ENCODE results near the gene RBM34.

Gene RBM34

GRCh38 chr1:235128456-235129328, 32.4 kb downstream of the RBM34 start, which contains the start of gene TOMM20:
Gene TOMM20, minus strand, starts transcription at chr1:235128837. Its CDS starts 122 bp downstream, at chr1:235128715.
- DNase-seq (ENCODE audit: low read depth, low spot score), result peak; percentile 85
- ChIA-PET CTCF (no interaction called here), POLR2A (interaction anchor here (0.6 to 1.7 kb wide), 4 partner anchors 8 to 201 kb away, joined by 3 to 5 read pairs (median 3); partner anchors contain the start of gene RBM34)
- no peak for TF ChIP-seq CTCF (IDR thresholded peaks at IDR 0.05; ENCODE audit: insufficient read depth, low read length, missing control alignments)
- H3K4me3 ChIP-seq (ENCODE audit: low read depth, low read length), result peak within 1 kb of the TSS; percentile 96

GRCh38 chr1:235127732-235128455, 33.2 kb downstream of the RBM34 start:
- CTCF ChIA-PET, result interaction anchor here (1.0 to 1.7 kb wide), 5 partner anchors 10 to 641 kb away, joined by 3 to 5 read pairs (median 4); no protein-coding TSS in a partner anchor
- POLR2A ChIA-PET, result interaction anchor here (1.3 to 1.7 kb wide), 2 partner anchors 7 to 32 kb away, joined by 3 to 5 read pairs; partner anchors contain the start of gene RBM34
- peak overlapping the region; percentile 96 for H3K4me3 ChIP-seq (ENCODE audit: low read depth, low read length)
- no peak for TF ChIP-seq CTCF (IDR thresholded peaks at IDR 0.05; ENCODE audit: insufficient read depth, low read length, missing control alignments)
- no peak for DNase-seq (ENCODE audit: low read depth, low spot score)

- ChIA-PET CTCF (interaction anchor here (1.0 to 1.7 kb wide), 5 partner anchors 10 to 640 kb away, joined by 3 to 5 read pairs (median 4); no protein-coding TSS in a partner anchor), POLR2A (no interaction called here)
- no peak for TF ChIP-seq CTCF (IDR thresholded peaks at IDR 0.05; ENCODE audit: insufficient read depth, low read length, missing control alignments)
- H3K4me3 ChIP-seq (ENCODE audit: low read depth, low read length), result peak overlapping the region; percentile 96
- DNase-seq (ENCODE audit: low read depth, low spot score), result no peak
These were observed 33.8 kb downstream of the RBM34 start for GRCh38 chr1:235127203-235127602.

- no peak overlapping the region for H3K4me3 ChIP-seq (ENCODE audit: low read depth, low read length)
- no peak for DNase-seq (ENCODE audit: low read depth, low spot score)
- no peak for TF ChIP-seq CTCF (IDR thresholded peaks at IDR 0.05; ENCODE audit: insufficient read depth, low read length, missing control alignments)
- CTCF ChIA-PET, result no interaction called here
- POLR2A ChIA-PET, result no interaction called here
These were observed 36.4 kb downstream of the RBM34 start for GRCh38 chr1:235124665-235125064.

GRCh38 chr1:235124111-235124510, 36.9 kb downstream of the RBM34 start:
- ChIA-PET CTCF (no interaction called here), POLR2A (no interaction called here)
- H3K4me3 ChIP-seq (ENCODE audit: low read depth, low read length), result no peak overlapping the region
- no peak for DNase-seq (ENCODE audit: low read depth, low spot score)
- TF ChIP-seq CTCF (IDR thresholded peaks at IDR 0.05; ENCODE audit: insufficient read depth, low read length, missing control alignments), result no peak

- POLR2A ChIA-PET, result no interaction called here
- DNase-seq (ENCODE audit: low read depth, low spot score), result no peak
- no peak overlapping the region for H3K4me3 ChIP-seq (ENCODE audit: low read depth, low read length)
- CTCF ChIA-PET, result interaction anchor here (0.9 to 1.9 kb wide), 5 partner anchors 14 to 26 kb away, joined by 3 to 6 read pairs (median 4); no protein-coding TSS in a partner anchor
- TF ChIP-seq CTCF (IDR thresholded peaks at IDR 0.05; ENCODE audit: insufficient read depth, low read length, missing control alignments), result no peak
These were observed 38.7 kb downstream of the RBM34 start for GRCh38 chr1:235122348-235122747.

Measured in AG04449 (cell line).